Subcutaneous abdominal adipose tissue (tissue), 5 donors: Measurements from ENCODE around the gene ZNF541.

Experiments
- H3K27ac ChIP-seq: one replicate; pipeline ENCODE4 v1.7.0; 2013; ENCODE audit warnings: low read depth, mild to moderate bottlenecking, inconsistent platforms, low read length, moderate library complexity
- H3K27me3 ChIP-seq, 5 donors: one replicate each; pipeline ENCODE4 v1.7.0; 2013; ENCODE audit warnings: low read length in 5 of 5, inconsistent platforms in 1 of 5; ENCODE audit not compliant: control insufficient read depth in 5 of 5, insufficient read depth in 4 of 5
- H3K36me3 ChIP-seq, 5 donors: one replicate each; pipeline ENCODE4 v1.7.0; 2013; ENCODE audit warnings: low read length in 5 of 5; ENCODE audit not compliant: control insufficient read depth in 5 of 5, insufficient read depth in 5 of 5
- H3K4me1 ChIP-seq, 5 donors: one replicate each; pipeline ENCODE4 v1.7.0; 2013; ENCODE audit warnings: low read length in 5 of 5, mild to moderate bottlenecking in 3 of 5, moderate library complexity in 1 of 5; ENCODE audit not compliant: control insufficient read depth in 5 of 5, insufficient read depth in 5 of 5
- H3K4me3 ChIP-seq, 5 donors: one replicate each; pipeline ENCODE4 v1.7.0; 2013; ENCODE audit warnings: low read length in 5 of 5, low read depth in 1 of 5
- H3K9ac ChIP-seq, 5 donors: one replicate each; pipeline ENCODE4 v1.7.0; 2013; ENCODE audit warnings: low read length in 5 of 5, mild to moderate bottlenecking in 4 of 5, moderate library complexity in 3 of 5
- H3K9me3 ChIP-seq, 5 donors: one replicate each; pipeline ENCODE4 v1.7.0; 2013; ENCODE audit warnings: low read length in 5 of 5; ENCODE audit not compliant: control insufficient read depth in 5 of 5
- donor health status: healthy.
- donor health status: healthy.
- donor health status: healthy.
- donor health status: healthy.
- donor health status: healthy.

The ZNF541 gene

GRCh38 chr19:47545061-47545948, 27.6 kb downstream of the ZNF541 start:
- Histone ChIP-seq H3K9ac (peak overlapping the region in 2 of 5 donors; percentile 20 to 56), H3K27ac (no peak overlapping the region), H3K27me3 (peaks cover 4 to 20% (median 15%) of the 10 kb centered on the region in 5 donors), H3K9me3 (no peaks in the 10 kb centered on the region), H3K4me3 (peak overlapping the region in 4 of 5 donors; percentile 2 to 52 (median 46)), H3K4me1 (peaks cover 0 to 10% (median 7%) of the 10 kb centered on the region in 5 donors), H3K36me3 (no peaks in the 10 kb centered on the region)

GRCh38 chr19:47544476-47544875, 28.5 kb downstream of the ZNF541 start:
- Histone ChIP-seq H3K27me3 (peaks cover 4 to 20% (median 17%) of the 10 kb centered on the region in 5 donors), H3K27ac (no peak overlapping the region), H3K9me3 (no peaks in the 10 kb centered on the region), H3K9ac (no peak overlapping the region), H3K4me1 (peaks cover 0 to 10% (median 7%) of the 10 kb centered on the region in 5 donors), H3K36me3 (no peaks in the 10 kb centered on the region), H3K4me3 (no peak overlapping the region)

- Histone ChIP-seq H3K4me1 (peaks cover 0 to 10% (median 7%) of the 10 kb centered on the region in 5 donors), H3K27ac (no peak overlapping the region), H3K9ac (no peak overlapping the region), H3K9me3 (no peaks in the 10 kb centered on the region), H3K27me3 (peaks cover 4 to 20% (median 17%) of the 10 kb centered on the region in 5 donors), H3K4me3 (no peak overlapping the region), H3K36me3 (no peaks in the 10 kb centered on the region)
Measured at GRCh38 chr19:47544075-47544474, 28.9 kb downstream of the ZNF541 start.

GRCh38 chr19:47542030-47542475, 30.9 kb downstream of the ZNF541 start:
- H3K4me3 ChIP-seq = no peak overlapping the region
- peaks cover 4 to 19% (median 17%) of the 10 kb centered on the region in 5 donors for H3K27me3 ChIP-seq
- H3K9me3 ChIP-seq = no peaks in the 10 kb centered on the region
- H3K36me3 ChIP-seq = no peaks in the 10 kb centered on the region
- H3K4me1 ChIP-seq = peaks cover 0 to 10% (median 7%) of the 10 kb centered on the region in 5 donors
- H3K27ac ChIP-seq = no peak overlapping the region
- no peak overlapping the region for H3K9ac ChIP-seq

GRCh38 chr19:47541518-47541917, 31.4 kb downstream of the ZNF541 start:
- H3K9ac ChIP-seq = no peak overlapping the region
- H3K27ac ChIP-seq = no peak overlapping the region
- no peak overlapping the region for H3K4me3 ChIP-seq
- H3K4me1 ChIP-seq = peaks cover 0 to 10% (median 7%) of the 10 kb centered on the region in 5 donors
- no peaks in the 10 kb centered on the region for H3K36me3 ChIP-seq
- H3K9me3 ChIP-seq = no peaks in the 10 kb centered on the region
- peaks cover 4 to 19% (median 17%) of the 10 kb centered on the region in 5 donors for H3K27me3 ChIP-seq

GRCh38 chr19:47540748-47541147, 32.2 kb downstream of the ZNF541 start:
- H3K4me1 ChIP-seq = peaks cover 0 to 10% (median 7%) of the 10 kb centered on the region in 5 donors
- H3K27me3 ChIP-seq = peaks cover 4 to 17% (median 15%) of the 10 kb centered on the region in 5 donors
- H3K9ac ChIP-seq = no peak overlapping the region
- H3K4me3 ChIP-seq = no peak overlapping the region
- no peak overlapping the region for H3K27ac ChIP-seq
- H3K36me3 ChIP-seq = no peaks in the 10 kb centered on the region
- H3K9me3 ChIP-seq = no peaks in the 10 kb centered on the region

GRCh38 chr19:47539747-47540311, 33.1 kb downstream of the ZNF541 start:
- no peak overlapping the region for H3K27ac ChIP-seq
- peaks cover 0 to 8% (median 7%) of the 10 kb centered on the region in 5 donors for H3K27me3 ChIP-seq
- no peaks in the 10 kb centered on the region for H3K36me3 ChIP-seq
- peaks cover 0 to 2% (median 0%) of the 10 kb centered on the region in 5 donors for H3K4me1 ChIP-seq
- H3K9ac ChIP-seq = no peak overlapping the region
- no peak overlapping the region for H3K4me3 ChIP-seq
- H3K9me3 ChIP-seq = no peaks in the 10 kb centered on the region

GRCh38 chr19:47538812-47539211, 34.1 kb downstream of the ZNF541 start:
- Histone ChIP-seq H3K4me1 (no peaks in the 10 kb centered on the region), H3K27me3 (peaks cover 0 to 4% (median 0%) of the 10 kb centered on the region in 5 donors), H3K36me3 (no peaks in the 10 kb centered on the region), H3K4me3 (no peak overlapping the region), H3K9me3 (no peaks in the 10 kb centered on the region), H3K9ac (no peak overlapping the region), H3K27ac (no peak overlapping the region)

GRCh38 chr19:47537493-47537892, 35.5 kb downstream of the ZNF541 start:
- no peak overlapping the region for H3K27ac ChIP-seq
- no peaks in the 10 kb centered on the region for H3K4me1 ChIP-seq
- H3K36me3 ChIP-seq = no peaks in the 10 kb centered on the region
- H3K9me3 ChIP-seq = no peaks in the 10 kb centered on the region
- H3K9ac ChIP-seq = no peak overlapping the region
- no peak overlapping the region for H3K4me3 ChIP-seq
- peaks cover 0 to 4% (median 0%) of the 10 kb centered on the region in 5 donors for H3K27me3 ChIP-seq

GRCh38 chr19:47534628-47535027, 38.3 kb downstream of the ZNF541 start:
- no peak overlapping the region for H3K4me3 ChIP-seq
- H3K27ac ChIP-seq = no peak overlapping the region

More at GRCh38 chr19:47534628-47535027, 38.3 kb downstream of the ZNF541 start:
- H3K27me3 ChIP-seq = peaks cover 0 to 2% (median 0%) of the 10 kb centered on the region in 5 donors
- H3K9me3 ChIP-seq = no peaks in the 10 kb centered on the region
- peaks cover 0 to 5% (median 0%) of the 10 kb centered on the region in 5 donors for H3K4me1 ChIP-seq
- no peak overlapping the region for H3K9ac ChIP-seq
- no peaks in the 10 kb centered on the region for H3K36me3 ChIP-seq
